GM03348 (cell line): ENCODE measurements around the gene ACBD7.

Source experiments
- DNase-seq: peaks from one replicate; pipeline ENCODE4 v3.0.0; 2012; ENCODE audit warnings: low spot score

ACBD7 gene

GRCh38 chr10:15091418-15091817 is 2.8 kb upstream of the ACBD7 start:
- DNase-seq, result no peak

GRCh38 chr10:15084502-15084922 is 4.1 kb downstream of the ACBD7 start:
- peak; percentile 85 for DNase-seq

GRCh38 chr10:15083674-15084501 is 4.7 kb downstream of the ACBD7 start:
- DNase-seq, result no peak

- no peak for DNase-seq
These were observed 13.2 kb downstream of the ACBD7 start for GRCh38 chr10:15075421-15075820.

- DNase-seq, result no peak
These were observed 16.2 kb downstream of the ACBD7 start for GRCh38 chr10:15072358-15072757.

- no peak for DNase-seq
These were observed 19.3 kb downstream of the ACBD7 start for GRCh38 chr10:15069230-15069629.

GRCh38 chr10:15068802-15069201 is 19.8 kb downstream of the ACBD7 start:
- DNase-seq, result peak; percentile 55

- DNase-seq, result no peak
These were observed 21.4 kb downstream of the ACBD7 start for GRCh38 chr10:15067154-15067553.

GRCh38 chr10:15060638-15061037 is 27.9 kb downstream of the ACBD7 start:
- DNase-seq, result no peak

GRCh38 chr10:15059914-15060313 is 28.7 kb downstream of the ACBD7 start:
- DNase-seq, result no peak

- no peak for DNase-seq
These were observed 29.9 kb downstream of the ACBD7 start for GRCh38 chr10:15058689-15059088.

GRCh38 chr10:15053061-15053460 is 35.5 kb downstream of the ACBD7 start:
- no peak for DNase-seq

GRCh38 chr10:15052121-15052520 is 36.5 kb downstream of the ACBD7 start:
- no peak for DNase-seq

- no peak for DNase-seq
These were observed 39.0 kb downstream of the ACBD7 start for GRCh38 chr10:15049533-15049932.

GRCh38 chr10:15046626-15047025 is 42.0 kb downstream of the ACBD7 start:
- DNase-seq, result peak; percentile 19

- no peak for DNase-seq
These were observed 43.2 kb downstream of the ACBD7 start for GRCh38 chr10:15045380-15045779.

GRCh38 chr10:15043674-15044073 is 44.9 kb downstream of the ACBD7 start, which contains the start of gene OLAH:
OLAH (plus strand) TSS chr10:15043943; CDS start chr10:15047289, 3,346 bp downstream.
- no peak for DNase-seq

GRCh38 chr10:15038416-15038815 is 50.2 kb downstream of the ACBD7 start:
- DNase-seq, result no peak

GRCh38 chr10:15037691-15038090 is 50.9 kb downstream of the ACBD7 start:
- no peak for DNase-seq

GRCh38 chr10:15035385-15036301 is 52.9 kb downstream of the ACBD7 start:
- DNase-seq, result no peak

- DNase-seq, result no peak
These were observed 60.8 kb downstream of the ACBD7 start for GRCh38 chr10:15027741-15028140.
